T1000 (cell line): ENCODE measurements around the gene ZNF488.
"Not testable (repeated sequence)": the region's sequence is repeated elsewhere in the genome, so short reads cannot be mapped to it uniquely, and the experiment has no call there.

ENCODE experiments used
- DNase-seq: peaks from one replicate; lab custom pipeline; 2025; ENCODE audit warnings: mixed read lengths; lab: John Stamatoyannopoulos, UW

Gene ZNF488

DNA sequence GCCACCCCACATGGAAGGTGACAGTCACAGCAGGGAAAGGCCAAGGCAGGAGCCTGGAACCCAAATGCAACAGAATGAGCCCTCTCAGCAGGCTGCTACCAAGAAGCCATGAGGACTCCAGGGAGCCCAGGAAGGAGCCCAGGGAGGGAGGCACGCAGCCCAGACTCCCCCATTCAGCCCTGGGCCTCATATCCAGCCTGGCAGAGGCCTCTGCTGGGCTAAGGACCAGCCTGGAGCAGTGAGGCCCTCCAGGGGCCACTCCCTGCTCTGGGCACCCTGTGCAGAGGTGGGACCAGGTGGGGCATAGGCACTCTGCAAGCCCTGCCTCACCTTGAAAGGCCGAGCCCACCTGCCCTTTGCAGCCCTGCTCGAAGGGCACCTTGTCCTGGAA is 25.8 kb upstream of the ZNF488 start:
- no peak for DNase-seq

DNA sequence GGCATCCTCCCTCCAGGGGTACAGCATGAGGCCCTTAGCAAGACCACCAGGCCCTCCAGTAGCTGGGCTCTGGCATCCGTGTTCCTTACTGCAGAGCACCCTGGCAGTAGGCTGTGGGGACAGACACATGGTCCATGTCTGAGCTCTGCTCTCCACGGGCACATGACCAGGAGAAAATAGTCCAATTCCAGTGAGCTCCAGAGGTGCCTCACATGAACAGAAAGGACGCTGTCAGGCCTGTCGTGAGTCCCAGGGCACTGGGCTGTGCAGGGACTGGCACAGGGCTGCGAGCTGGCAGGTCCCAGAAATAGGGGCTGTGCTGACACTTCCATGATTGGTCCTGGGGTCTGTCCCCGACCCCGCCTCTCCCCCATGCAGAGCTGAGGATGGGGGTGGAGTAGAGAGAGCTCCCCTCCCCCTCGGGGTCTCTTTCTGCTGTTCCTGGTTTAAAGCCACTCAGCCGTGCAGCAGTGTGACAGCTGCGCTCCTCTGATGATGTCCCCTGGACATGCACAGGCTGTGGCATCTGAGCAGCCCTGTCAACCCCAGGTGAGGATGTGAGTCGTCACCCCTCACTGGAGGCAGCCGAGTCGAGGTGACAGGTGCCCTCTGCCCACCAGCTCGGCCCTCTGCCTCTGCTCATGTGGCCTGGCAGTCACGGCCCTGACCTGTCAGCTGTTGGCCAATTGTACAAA is 25.2 kb upstream of the ZNF488 start:
- DNase-seq: no peak

DNA sequence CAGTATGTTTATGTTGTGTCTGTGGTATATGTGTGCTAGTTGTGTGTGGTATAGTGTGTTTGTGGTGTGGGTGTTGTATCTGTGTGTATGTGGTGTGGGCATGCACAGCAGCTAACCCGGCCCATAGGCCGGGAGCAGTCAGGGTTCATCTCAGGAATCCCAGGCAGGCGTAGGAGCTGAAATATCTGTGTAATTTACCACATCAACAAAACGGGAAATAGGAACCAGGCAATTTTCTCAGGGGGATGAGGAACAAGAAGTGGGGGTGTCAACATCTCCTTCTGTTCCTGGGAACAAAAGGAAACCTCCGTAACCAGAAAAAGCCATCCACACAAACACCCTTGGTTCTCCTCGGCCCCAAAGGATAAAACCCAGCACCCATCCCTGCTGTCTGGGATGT is 24.5 kb upstream of the ZNF488 start:
- DNase-seq: no peak

- DNase-seq: peak; percentile 87
Measured at GRCh38 chr10:47406870-47407691, 23.0 kb upstream of the ZNF488 start.

GRCh38 chr10:47406548-47406869 is 22.4 kb upstream of the ZNF488 start:
- no peak for DNase-seq

GRCh38 chr10:47405857-47406547 is 21.9 kb upstream of the ZNF488 start:
- peak; percentile 38 for DNase-seq

- DNase-seq: no peak
Measured at GRCh38 chr10:47404937-47405336, 20.8 kb upstream of the ZNF488 start.

- no peak for DNase-seq
Measured at GRCh38 chr10:47404446-47404845, 20.4 kb upstream of the ZNF488 start.

GRCh38 chr10:47403446-47404318 is 19.6 kb upstream of the ZNF488 start:
- no peak for DNase-seq

DNA sequence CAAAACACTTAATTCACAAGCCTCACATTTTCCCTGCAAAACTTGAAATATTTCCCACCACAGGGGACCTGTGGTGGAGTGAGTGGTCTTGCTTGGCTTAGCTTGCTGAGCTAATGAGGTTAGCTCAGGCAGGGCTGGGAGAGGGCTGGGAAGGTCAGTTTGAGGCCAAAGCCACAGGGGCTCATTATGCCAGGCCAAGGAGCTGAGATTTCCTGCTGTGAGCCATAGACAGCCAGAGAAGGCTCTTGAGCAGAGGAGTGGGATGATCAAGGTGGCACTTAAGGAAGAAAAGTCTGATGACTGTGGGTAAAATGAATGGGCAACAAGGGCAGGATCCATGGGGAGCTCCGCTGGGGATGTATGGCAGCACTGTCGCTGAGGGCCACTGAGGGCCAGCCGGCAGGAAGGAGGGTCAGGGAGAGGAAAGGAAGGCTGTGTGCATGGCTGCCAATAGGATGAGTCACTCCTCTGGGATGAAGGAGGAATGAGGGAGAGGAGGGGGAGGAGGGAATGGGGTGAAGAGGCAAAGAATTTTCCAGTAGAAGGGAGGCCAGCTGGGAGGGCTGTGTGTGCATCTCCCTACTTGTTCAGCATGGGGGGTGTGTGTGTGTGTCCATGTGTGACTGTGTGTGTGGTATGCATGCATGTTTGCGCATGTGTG is 18.7 kb upstream of the ZNF488 start:
- DNase-seq: peak; percentile 61

DNA sequence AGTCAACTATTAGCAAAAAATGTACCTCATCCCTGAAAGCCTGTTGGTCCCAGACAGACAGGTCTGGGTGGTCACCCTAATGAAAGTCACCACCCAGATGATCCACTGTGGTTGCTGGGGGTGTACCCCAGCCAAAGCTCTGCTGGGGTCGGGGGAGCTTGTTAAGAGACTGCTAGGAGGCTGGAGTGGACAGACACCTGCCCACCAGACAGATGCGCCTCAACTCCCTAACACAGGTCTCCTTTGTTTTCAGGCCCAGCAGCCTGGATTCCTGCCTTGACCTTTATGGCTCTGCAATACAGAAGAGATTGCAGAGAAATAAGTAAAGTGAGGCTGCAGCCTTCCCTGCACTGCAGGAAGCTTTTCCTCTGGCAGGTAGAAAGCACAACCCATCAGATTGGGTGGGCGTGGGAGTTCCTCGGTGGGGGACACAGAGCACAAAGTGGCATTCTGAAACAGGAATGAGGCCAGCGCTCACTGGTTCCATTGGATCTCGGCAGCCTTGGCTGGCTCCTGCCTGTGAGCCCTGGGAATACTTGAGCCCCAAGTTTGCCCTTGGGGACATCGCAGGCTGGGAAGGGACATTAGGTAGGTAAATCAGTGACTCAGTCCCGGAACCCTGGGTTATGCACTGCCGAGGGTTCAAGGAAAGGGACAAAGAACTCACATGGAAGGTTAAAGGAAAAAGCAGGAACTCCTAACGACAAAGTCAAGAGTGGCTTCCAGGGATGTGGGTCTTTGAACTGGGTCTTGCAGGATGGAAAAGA is 18.0 kb upstream of the ZNF488 start:
- no peak for DNase-seq

DNA sequence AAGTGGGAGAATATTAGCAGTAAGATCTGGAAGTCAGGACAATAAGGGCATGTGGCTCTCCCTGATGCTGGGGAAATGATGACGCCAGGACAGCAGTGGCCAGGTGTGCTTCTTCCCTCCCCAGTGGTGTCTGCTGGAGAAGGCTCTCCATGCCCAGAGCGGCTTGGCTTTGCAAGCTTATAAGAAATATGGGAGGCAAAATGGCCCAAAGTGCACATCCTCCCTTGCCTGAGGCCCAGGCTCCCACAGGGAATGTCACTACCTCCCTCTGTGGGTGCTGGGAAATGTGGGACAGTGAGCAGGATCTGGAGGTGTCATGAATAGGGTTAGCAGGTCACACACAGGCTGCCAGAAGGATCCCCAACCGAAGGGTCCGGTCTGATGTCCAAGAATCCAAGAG is 17.1 kb upstream of the ZNF488 start:
- no peak for DNase-seq

GRCh38 chr10:47400786-47401185 is 16.7 kb upstream of the ZNF488 start:
- no peak for DNase-seq

DNA sequence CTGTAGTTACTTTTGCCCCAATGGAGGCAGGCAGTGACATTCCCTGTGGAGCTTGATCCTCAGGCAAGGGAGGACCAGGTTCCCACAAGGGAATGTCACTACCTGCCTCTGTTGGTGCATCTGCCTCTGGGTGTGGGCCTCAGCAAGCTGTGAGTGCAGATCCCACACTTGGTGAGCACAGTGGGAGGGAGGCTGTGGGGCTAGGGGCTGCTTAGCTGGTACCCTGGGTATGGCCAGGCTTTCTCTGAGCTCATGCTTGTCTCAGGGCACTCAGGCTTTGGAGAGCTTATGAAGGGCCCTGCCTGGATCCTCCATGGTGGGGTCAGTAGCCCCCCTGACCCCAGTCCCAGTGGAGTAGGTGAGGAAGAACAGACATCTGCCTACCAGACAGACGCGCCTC is 16.2 kb upstream of the ZNF488 start:
- no peak for DNase-seq

- no peak for DNase-seq
Measured at GRCh38 chr10:47397256-47397655, 13.2 kb upstream of the ZNF488 start.

- peak; percentile 32 for DNase-seq
Measured at GRCh38 chr10:47396311-47396717, 12.2 kb upstream of the ZNF488 start.

DNA sequence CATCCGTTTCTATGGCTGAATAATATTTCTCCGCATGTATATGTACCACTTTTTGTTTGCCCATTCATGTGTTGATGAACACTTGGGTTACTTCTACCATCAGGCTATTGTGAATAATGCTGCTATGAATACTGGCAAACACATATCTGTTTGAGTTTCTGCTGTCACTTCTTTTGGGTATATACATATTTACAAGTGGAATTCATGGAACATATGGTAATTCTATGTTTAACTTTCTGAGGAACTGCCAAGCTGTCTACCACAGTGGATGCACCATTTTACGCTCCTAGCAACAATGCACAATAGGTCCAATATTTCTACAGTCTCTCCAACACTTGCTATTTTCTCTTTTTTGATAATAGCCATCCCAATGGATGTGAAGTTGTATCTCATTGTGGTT is 5.5 kb upstream of the ZNF488 start:
- no peak for DNase-seq

GRCh38 chr10:47388879-47389278 is 4.8 kb upstream of the ZNF488 start:
- no peak for DNase-seq

- DNase-seq: not testable (repeated sequence)
Measured at GRCh38 chr10:47386104-47386503, 2.0 kb upstream of the ZNF488 start.

DNA sequence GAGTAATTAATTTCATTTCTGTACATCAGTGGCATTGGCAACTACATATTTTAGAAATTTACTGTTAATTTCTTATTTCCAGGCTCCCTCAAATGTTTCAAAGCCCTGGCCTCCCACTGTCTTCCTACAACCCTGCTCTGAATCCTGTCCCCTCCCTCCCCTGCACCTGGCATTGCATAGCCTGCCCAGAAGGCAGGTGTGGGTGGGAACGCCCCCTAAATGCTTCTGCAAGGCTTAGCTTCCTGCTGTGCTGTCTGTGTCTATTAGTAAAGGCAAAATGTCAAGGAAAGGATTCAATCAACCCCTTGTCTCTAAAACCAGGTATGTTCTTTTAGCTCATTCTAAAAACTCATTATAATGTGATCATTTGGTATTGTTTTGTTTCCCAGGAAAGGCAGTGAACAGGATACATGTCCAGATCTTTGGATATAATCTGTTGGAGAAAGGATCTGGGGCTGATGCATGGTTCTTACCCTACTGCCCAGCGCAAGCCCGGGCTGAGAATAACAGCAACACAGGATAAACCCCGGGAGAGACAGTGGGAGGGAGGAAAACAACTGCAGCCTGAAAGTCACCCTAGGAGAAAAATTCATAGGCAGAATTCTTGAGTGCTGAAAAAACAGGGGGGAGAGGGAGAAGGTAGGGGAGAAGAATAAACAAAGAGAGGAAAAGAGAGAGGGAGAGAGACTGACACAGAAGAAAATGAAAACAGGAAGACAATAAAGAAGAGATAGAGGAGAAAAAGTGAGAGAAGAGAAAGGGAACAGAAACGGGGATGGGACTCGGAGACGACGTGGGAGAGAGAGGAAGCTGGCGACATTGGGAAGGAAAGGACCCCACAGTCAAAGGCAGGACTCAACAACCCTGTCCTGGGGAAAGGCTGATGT is 589 bp downstream of the ZNF488 start:
- no peak for DNase-seq
